ENCODE results near the gene SMIM28.

GRCh38 chr6:138374815-138375214 is 2.9 kb upstream of the SMIM28 start:
- TF ChIP-seq, protein P1, sequence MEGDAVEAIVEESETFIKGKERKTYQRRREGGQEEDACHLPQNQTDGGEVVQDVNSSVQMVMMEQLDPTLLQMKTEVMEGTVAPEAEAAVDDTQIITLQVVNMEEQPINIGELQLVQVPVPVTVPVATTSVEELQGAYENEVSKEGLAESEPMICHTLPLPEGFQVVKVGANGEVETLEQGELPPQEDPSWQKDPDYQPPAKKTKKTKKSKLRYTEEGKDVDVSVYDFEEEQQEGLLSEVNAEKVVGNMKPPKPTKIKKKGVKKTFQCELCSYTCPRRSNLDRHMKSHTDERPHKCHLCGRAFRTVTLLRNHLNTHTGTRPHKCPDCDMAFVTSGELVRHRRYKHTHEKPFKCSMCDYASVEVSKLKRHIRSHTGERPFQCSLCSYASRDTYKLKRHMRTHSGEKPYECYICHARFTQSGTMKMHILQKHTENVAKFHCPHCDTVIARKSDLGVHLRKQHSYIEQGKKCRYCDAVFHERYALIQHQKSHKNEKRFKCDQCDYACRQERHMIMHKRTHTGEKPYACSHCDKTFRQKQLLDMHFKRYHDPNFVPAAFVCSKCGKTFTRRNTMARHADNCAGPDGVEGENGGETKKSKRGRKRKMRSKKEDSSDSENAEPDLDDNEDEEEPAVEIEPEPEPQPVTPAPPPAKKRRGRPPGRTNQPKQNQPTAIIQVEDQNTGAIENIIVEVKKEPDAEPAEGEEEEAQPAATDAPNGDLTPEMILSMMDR (conservative IDR thresholded peaks at IDR 0.05): no peak
- TF ChIP-seq ZFX (IDR thresholded peaks at IDR 0.05): no peak
